Measurements from ENCODE around the gene NUP62. TPM values are rescaled to one million over a fixed set of nuclear protein-coding genes. Genes with fewer than 3 reads are reported as not detected.

Gene NUP62
- total RNA-seq, 1 experiment from 2014 or later: 54.6 TPM

- Histone ChIP-seq H3K4me3 (ENCODE audit: low read depth in 2 of 2, low read length in 2 of 2) (no peak overlapping the region), H3K27ac (ENCODE audit: low read length) (no peak overlapping the region), H3K36me3 (ENCODE audit: control insufficient read depth, insufficient read depth, low read length) (no peaks in the 10 kb centered on the region; the same call in 1 of the 2 replicates), H3K9me3 (ENCODE audit: control insufficient read depth, insufficient read depth, low read depth, low read length) (no peaks in the 10 kb centered on the region), H3K27me3 (ENCODE audit: control insufficient read depth, insufficient read depth, low read length) (no peaks in the 10 kb centered on the region), H3K4me1 (ENCODE audit: control insufficient read depth, insufficient read depth, low read length) (no peaks in the 10 kb centered on the region)
- ATAC-seq: no peak
- BruUV-seq (replicated peaks): no TSS peak
- intact Hi-C loops (cut with micrococcal nuclease; ENCODE audit: unreplicated experiment) (no loop called here), in situ Hi-C loops (cut with HindIII; ENCODE audit: low pct_unique_long_range_greater_than_20kb, low sequenced_read_pairs) (no loop called here)
- ChIA-PET CTCF (no interaction called here), POLR2A (no interaction called here)
- no peak for DNase-seq (ENCODE audit: low read depth, low spot score)
- no peak for TF ChIP-seq CTCF (IDR thresholded peaks at IDR 0.05)
- no peak for TF ChIP-seq SIN3A (IDR thresholded peaks at IDR 0.05; ENCODE audit: borderline replicate concordance, insufficient read depth, low read depth, low read length)
- no peak for TF ChIP-seq POLR2AphosphoS5 (IDR thresholded peaks at IDR 0.05; ENCODE audit: low read depth, low read length)
- no peak for TF ChIP-seq TCF7L2 (IDR thresholded peaks at IDR 0.05; ENCODE audit: low read depth, low read length)
- no peak for TF ChIP-seq REST (IDR thresholded peaks at IDR 0.05; ENCODE audit: insufficient read depth in 1 of 2, low read depth in 2 of 2, low read length in 1 of 2)
Observed at GRCh38 chr19:49904136-49904535, 25.2 kb downstream of the NUP62 start.

- H3K4me1 ChIP-seq (ENCODE audit: control insufficient read depth, insufficient read depth, low read length): peaks cover 10% of the 10 kb centered on the region
- DNase-seq (ENCODE audit: low read depth, low spot score): no peak
- POLR2A ChIA-PET: interaction anchor here (0.6 kb wide), 1 partner anchor 9 kb away, joined by 4 read pairs; no protein-coding TSS in a partner anchor
- intact Hi-C loops (cut with micrococcal nuclease; ENCODE audit: unreplicated experiment): no loop called here
- in situ Hi-C loops (cut with HindIII; ENCODE audit: low pct_unique_long_range_greater_than_20kb, low sequenced_read_pairs): no loop called here
- CTCF ChIA-PET: no interaction called here
- peak within 1 kb of the TSS; percentile 65; the same call in 1 of the 2 replicates for H3K27ac ChIP-seq (ENCODE audit: low read length)
- BruUV-seq (replicated peaks): no TSS peak
- no peaks in the 10 kb centered on the region for H3K27me3 ChIP-seq (ENCODE audit: control insufficient read depth, insufficient read depth, low read length)
- H3K9me3 ChIP-seq (ENCODE audit: control insufficient read depth, insufficient read depth, low read depth, low read length): no peaks in the 10 kb centered on the region
- ATAC-seq: peak; percentile 40
- no peaks in the 10 kb centered on the region for H3K36me3 ChIP-seq (ENCODE audit: control insufficient read depth, insufficient read depth, low read length)
- H3K4me3 ChIP-seq (ENCODE audit: low read depth in 2 of 2, low read length in 2 of 2): peak within 1 kb of the TSS in 1 of 2 experiments; percentile 11; a peak in 1 of 4 replicates
- TF ChIP-seq SIN3A (IDR thresholded peaks at IDR 0.05; ENCODE audit: borderline replicate concordance, insufficient read depth, low read depth, low read length): no peak
Observed at GRCh38 chr19:49896863-49897621, 32.3 kb downstream of the NUP62 start, which contains the start of gene IL4I1. TSS of gene IL4I1 (minus strand) at chr19:49896887. CDS start at chr19:49896160, 727 bp downstream.

All from Panc1 (cell line).